HL-60/S4 treated with phorbol 12-myristate 13-acetate at 8.2 ng/mL for 4 days and 3 days (cell line): ENCODE data around the gene ELP1.
"Not testable (repeated sequence)": the region's sequence is repeated elsewhere in the genome, so short reads cannot be mapped to it uniquely, and the experiment has no call there.

ENCODE experiments used
- in situ Hi-C: fragments of 300-500 bp; cut with MboI; formaldehyde crosslinking; loops from 2 replicates; pipeline ENCODE4 v1.15.0; 2022; ENCODE audit warnings: low sequenced_read_pairs

The ELP1 gene

DNA sequence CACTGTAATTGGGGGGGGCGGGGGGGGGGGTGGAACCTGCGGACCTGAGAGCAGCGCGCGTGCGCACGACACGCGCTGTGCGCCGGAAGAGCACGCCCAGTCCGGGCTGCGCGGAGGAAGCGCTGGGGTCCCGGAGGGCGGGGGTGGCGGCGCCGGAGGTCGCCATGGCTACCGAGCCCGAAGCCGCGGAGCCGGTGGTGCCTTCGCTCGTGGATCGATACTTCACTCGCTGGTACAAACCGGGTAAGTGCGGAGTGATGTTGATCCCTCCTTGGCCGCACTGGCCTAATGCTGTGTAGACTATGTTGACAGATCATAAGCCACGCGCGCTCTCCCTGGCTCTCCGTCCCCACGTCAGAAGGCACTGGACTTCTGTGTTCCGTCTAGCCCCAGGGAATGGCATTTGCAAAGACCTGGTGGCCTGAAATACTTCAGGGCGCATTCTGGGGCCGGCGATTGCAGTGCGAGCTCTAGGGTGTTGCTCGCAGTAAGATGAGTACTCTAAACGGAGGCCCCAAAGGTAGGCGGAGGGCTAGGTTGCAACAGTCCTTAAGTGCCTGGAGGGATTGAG, 484 bp upstream of the ELP1 start, which contains the start of gene ABITRAM:
Gene ABITRAM, plus strand, starts transcription at position 78 of the 571 bp plus-strand sequence. Its CDS starts 87 bp downstream, at position 165.
- in situ Hi-C loops = no loop called here

DNA sequence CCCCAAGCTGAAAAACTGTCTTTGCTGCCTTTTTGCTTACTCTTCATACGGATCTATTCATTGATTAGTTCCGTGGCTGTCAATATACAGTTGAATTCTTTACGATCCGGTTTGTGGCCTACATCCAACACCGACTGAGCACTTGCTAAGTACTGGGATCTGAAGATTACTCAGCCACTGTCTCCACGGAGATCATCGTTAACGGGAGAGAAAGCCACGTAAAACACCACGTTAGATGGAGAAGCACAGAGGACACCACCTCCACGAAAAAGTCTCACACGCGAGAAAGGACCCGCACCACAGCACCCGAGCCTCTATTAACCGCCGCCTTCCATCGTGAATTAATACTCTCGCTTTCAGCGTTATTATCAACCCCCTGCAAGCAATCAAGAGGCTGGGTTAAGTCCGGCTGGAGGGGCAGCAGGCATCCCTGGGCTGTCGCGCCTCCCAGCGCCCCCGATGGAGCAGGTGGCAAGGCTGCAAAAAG, 650 bp downstream of the ELP1 start:
- in situ Hi-C loops = no loop called here

DNA sequence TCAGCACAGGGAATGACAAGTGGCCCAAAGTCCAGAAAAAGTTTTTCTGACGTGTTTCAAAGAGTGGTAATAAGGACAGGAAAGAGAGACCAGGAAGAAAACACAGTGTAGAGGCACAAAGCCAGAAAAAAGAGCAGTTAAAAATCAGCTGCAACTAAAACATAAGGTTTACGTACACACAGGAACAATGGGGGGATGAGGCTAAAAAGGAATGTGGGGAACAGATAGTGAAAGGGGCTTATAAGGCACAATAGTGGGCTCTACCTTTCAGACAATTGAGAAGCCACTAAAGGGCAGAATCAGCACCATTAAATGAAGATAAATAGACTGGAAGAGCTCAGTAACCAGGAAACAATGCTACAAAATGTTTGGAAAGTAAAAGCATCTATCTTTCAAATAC, 5.5 kb downstream of the ELP1 start:
- in situ Hi-C loops = no loop called here

DNA sequence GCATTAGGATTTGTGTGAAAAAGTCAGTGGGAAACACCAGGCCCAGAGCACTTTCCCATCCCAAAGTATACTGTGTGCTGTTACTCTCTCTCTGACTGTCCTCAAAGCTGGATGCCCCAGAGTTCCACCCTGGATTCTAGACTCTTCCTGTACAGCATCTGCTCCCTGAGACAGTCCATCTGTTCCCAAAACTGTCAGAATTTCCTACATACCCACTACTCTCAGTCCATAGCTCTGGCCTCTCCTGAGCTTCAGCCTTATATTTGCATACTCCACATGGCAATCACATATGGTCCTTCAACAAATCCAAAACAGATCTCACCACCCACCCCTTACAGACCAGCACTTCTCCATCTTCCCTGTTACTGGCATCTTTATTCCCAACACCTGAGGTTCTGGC, 9.5 kb downstream of the ELP1 start:
- in situ Hi-C loops = no loop called here

DNA sequence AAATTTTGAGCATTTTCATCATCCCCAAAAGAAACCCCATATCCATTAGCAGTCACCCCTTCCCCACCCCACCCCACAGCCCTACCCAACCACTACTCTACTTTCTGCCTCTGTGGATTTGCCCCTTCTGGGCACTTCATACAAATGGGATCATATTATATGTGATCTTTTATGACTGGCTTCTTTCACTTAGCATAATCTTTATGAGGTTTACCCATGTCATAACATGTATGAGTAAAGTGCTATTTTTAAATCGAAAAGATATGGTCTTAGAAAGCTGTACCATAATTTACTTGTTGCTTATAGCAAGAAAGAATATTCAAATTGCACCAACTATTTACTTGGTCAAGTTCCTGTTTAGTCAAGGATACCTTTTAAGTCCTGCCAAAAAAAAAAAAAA, 12.7 kb downstream of the ELP1 start:
- in situ Hi-C loops = no loop called here

DNA sequence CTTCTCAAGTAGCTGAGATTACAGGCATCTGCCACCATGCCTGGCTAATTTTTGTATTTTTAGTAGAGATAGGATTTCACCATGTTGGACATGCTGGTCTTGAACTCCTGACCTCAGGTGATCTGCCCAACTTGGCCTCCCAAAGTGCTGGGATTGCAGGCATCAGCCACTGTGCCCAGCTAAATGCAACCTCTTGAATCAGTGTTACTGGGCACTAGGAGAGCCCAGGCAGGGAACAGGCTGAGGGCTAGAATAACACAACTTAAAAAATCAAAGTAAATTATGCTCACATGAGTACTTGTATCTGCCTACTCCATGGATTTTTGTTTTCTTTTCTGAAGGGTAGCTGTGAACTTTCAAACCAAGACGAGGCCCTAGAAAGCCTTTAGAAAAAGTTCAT, 13.5 kb downstream of the ELP1 start:
- in situ Hi-C loops = not testable (repeated sequence)

DNA sequence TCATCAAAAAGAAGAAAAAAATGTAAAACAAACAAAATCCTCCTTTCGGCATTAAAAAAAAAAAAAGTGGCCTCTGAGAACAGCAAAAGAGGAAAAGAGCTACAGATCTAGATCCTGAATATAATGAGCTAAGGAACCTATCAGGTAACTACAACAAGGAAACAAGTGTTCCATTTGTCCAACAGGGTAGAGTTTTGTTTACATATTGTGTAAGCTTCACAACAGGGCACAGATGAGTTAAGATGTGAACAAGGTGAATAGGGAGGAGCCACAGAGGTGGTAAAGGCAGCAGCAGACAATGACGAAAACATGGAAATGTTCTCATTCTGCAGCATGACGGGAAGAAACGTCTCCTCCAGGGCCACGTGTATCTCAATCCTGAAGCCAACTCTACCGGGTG, 14.4 kb downstream of the ELP1 start:
- in situ Hi-C loops = no loop called here

DNA sequence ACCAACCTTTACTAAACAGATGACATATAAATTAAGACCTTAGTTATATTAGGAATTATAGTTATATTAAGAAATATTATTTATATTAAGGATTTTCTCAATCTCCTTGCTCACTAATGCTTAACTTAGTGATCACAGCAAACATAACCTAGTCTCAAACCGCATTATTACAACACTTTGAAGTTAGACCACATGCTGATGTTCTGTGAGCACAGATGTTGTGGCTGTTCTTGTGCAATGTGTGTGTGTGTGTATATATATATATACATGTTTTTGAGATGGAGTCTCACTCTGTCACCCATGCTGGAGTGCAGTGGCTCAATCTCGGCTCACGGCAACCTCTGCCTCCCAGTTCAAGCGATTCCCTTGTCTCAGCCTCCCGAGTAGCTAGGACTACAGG, 20.5 kb downstream of the ELP1 start:
- in situ Hi-C loops = no loop called here

DNA sequence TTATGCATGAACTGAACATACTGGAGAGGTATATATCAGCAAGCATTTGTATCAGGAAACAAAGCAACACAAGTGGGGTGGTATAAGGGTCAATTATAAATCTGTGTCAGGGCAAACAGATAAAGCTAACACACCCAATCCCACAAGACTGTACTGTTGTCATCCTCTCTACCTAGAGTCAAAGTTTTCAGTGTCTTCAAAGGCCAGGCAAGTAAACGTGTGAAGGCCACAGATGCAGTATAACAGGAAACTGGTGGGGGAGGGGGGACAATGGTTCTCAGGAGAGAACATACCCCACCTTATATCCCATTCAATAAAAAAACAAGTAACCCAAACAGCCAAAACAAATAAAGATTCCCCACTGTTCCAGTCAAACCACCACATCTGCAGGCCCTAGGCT, 22.1 kb downstream of the ELP1 start:
- in situ Hi-C loops = no loop called here

DNA sequence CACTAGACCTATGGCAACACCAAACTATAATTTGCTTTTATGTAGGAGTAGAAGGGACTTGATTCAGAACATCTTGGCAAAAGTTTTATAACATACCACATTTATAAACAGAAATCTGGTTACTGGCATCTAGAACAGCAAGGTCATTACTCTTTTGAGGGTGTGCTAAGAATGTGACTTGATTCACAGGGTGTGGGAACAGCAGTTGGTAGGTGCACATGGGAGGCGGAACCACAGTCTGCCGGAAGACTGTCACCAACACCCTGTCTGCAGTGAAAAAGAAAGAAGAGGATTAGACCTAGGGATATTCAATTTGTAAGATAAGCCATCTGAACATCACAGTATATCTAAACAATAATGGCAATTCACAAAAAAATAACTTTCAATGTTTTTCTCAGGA, 23.0 kb downstream of the ELP1 start:
- in situ Hi-C loops = no loop called here

DNA sequence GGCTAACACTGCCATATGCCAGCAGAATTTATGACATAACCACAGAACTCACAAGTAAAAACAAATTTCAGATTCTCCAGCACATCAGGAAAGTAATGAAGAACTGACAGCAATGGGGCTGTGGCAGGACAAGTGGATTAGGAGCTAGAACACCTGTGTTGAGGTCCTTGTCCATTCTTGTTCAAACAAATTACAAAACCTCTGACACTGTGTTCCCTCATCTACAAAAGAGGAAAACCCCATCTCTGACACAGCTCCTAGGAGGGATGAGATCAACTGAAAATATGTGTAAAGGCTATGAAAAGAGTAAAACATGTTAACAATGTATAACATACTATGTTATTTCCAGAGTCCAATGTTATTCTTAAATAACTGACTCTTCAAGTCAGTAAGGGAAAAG, 23.5 kb downstream of the ELP1 start:
- in situ Hi-C loops = no loop called here

DNA sequence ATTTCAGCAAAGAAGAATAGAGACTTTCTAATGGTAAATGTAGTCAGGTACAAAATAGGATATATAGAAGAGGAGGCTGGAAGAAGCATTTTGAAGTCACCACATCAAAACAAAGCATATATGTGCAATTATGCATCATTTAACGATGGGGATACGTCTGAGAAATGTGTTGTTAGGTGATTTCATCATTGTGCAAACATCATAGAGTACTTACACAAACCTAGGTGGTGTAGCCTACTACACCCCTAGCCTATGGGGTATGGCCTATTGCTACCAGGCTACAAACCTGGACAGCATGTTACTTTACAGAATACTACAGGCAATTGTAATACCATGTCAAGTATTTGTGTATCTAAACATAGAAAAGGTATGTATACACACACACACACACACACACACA, 28.4 kb downstream of the ELP1 start:
- in situ Hi-C loops = no loop called here

DNA sequence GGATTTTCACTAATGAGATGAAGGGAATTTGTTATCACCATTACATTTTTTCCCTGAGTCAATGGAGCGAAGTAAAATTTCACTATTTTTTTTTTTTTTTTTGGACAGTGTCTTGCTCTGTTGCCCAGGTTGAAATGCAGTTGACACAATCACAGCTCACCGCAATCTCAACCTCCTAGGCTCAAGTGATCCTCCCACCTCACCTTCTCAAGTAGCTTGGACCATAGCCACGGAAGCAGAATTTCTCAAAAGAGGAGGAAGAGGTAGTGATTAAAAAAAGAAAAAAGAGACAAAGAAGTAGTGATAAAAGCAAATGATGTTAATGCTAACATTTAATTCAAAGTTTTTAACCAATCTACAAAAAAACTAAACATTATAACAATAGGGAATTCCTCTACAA, 29.8 kb downstream of the ELP1 start:
- in situ Hi-C loops = no loop called here

DNA sequence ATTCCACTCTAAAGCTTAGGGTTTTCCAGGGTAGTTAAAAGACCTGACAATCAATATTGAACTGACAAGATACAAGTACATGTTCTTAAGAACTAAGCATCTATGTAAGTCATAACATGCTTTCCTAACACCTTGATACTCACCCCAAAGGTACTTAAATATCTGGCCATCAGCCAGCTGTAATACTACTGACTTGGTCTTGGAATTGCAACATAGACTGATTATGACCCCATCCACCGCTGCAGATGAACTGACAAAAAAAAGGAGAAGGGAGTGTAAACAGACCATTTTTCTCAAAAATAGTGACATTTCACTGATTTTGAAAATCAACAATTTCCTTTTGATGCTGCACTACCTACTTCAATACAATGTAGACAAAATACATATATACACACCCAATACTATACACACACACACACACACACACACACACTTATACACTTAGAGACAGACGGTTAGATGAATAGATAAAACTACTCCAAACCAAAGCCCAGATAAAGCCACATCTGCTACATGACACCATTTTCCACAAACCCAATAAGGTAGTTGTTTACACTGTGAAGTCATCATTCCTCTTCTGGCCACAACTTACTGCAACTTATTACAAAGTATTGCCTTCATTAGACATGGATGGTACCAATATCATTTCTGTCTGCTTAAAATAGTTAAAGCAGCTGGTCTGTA, 30.4 kb downstream of the ELP1 start:
- in situ Hi-C loops = no loop called here

DNA sequence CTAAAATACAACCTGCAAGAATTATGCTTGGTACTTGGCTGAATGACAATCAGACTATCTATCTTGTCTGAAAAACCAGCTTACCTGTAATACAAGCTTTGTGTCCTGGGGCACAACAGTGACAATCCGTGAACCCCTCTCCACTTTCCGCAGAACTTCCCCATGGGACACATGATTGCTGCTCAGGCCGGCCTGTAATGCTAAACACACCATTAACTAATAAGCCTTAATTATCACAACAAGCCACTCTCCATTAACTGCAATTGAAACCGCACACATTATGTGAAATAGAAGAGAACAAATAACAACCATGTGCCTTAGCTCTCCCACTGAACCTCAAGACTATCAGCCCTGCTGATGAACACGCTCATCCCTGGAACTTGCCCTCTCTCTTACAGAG, 33.7 kb downstream of the ELP1 start:
- in situ Hi-C loops = no loop called here

DNA sequence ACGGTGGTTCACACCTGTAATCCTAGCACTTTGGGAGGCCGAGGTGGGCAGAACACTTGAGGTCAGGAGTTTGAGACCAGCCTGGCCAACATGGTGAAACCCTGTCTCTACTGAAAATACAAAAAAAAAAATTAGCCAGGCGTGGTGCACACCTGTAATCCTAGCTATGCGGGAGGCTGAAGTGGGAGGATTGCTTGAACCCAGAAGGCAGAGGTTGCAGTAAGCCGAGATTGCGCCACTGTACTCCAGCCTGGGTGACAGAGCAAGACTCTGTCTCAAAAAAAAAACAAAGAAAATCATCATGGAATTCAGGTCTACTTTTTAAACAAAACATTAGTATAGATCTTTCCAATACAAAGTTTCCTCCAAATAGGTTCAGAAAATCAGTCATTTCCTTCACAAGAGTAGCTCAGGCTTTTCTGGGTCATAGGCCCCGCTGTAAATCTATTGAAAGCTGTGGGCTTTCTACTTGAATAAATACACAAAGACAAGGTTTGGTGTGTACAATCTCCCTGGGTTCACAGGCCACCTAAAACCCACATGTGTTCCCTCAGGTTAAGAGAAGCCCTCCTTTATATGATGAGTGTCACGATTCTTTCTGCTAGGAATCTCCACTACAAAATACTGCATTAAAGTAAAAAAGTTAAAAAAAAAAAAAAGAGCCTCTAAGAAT, 34.8 kb downstream of the ELP1 start:
- in situ Hi-C loops = not testable (repeated sequence)

DNA sequence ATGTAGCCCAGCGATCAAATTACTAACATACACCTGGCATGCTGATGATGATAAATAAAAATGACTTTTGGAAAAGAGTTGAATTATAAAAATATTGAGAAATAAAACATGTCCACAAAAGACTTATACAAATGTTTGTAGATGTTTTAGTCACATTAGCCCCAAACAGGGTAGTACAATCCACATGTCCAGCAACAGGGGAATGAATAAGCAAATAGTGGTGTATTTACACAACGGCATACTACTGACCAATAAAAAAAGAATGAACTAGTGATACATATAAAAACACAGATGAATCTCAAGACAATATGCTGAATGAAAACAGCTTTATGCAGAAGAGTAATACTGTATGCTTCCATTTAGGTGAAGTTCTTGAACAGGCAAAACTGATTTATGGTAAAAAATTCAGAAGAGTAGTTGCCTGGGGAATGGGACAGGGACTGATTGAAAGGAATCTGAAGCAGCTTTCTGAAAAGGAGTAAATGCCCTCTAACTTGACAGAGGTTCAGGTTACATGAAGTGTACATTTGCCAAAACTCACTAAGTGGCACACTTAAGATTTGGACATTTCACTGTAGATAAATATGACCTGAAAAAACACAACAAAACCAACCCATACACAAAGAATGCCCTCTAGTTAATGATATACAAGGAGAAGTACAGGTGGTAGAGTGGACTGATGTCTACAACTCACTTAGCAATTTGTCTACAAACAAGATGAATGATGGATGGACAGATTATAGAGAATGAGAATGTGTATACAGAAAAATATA, 36.4 kb downstream of the ELP1 start:
- in situ Hi-C loops = no loop called here

DNA sequence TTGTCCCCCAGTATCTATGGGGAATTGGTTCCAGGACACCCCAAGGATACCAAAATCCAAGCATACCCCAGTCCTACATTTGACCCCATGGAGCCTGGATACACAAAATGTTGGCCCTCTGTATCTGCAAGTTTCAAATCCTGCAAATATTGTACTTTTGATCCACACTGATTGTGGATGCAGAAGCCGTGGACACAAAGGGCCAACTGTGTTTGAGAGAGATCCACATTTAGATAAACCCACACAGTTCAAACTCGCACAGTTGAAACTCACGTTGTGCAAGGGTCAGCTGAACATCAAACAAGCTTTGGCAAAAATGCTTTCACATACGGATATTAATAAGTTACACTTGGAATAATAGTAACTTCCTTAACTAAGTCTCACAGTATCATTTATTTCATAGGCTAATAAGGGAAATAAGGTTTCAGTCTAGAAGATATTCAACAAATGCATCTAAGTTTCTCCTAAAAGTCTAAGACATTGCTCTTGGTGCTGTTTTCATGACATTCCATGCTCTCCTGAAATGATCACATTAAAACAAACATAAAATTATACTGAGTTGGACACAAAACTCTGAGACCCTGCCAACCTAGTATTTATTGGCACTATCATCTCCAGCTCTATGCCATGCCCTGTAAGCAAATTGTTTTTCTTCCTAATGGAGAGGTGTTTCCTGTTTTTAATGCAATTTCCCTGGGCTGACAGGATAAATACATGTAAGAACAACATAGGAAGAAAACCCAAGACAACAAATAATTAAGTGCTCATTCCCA, 39.5 kb downstream of the ELP1 start:
- in situ Hi-C loops = no loop called here

DNA sequence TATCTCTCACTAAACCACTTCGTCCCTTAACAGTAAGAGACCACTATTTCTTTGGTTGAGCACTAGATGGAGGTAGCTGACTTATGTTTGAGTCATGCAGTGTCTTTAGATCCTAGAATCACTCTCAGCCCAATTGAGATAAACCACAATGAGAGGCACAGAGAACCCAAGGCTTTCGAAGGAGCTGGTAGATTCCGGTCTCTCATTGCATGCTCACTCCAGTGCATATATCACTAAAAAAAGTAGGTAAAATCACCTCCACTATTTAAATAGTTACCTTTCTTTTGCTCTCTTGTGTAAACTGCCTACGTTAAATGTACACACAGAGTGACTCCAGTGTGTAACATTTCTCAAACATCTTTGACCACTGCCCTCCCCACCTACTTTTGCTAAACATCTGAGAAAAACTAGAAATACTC, 44.3 kb downstream of the ELP1 start:
- in situ Hi-C loops = no loop called here

DNA sequence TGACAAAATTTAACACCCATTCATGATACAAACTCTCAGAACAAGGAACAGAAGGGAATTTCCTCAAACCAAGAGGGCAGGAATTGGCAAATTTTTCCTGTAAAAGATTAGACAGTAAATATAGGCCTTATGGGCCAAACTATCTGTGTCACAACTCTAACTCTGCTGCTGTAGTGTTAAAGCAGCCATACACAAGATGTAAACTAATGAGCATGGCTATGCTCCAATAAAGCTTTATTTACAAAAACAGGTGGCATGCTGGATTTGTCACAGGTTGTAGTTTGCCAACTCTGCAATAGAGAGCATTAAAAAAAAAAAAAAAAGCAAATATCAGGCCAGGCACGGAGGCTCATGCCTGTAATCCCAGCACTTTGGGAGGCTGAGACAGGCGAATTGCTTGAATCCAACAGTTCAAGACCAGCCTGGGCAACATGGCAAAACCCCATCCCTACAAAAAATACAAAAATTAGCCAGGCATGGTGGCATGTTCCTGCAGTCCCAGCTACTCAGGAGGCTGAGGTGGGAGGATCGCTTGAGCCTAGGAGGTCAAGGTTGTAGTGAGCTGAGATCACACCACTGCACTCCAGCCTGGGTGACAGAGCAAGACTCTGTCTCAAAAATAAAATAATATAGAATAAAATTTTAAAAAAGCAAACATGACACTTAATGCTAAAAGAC, 47.2 kb downstream of the ELP1 start:
- in situ Hi-C loops = not testable (repeated sequence)
